Endodermal cell (in vitro differentiated cells): ENCODE data around the gene ZNF217. TPM values are rescaled to one million over a fixed set of nuclear protein-coding genes. Genes with fewer than 3 reads are reported as not detected.

Source experiments
- DNase-seq: peaks from one replicate; pipeline ENCODE4 v3.0.0-alpha.2; 2017
- H3K27ac ChIP-seq: 2 replicates; pipeline ENCODE4 v1.5.1; 2013; ENCODE audit warnings: mild to moderate bottlenecking, low read depth, low read length, moderate library complexity
- H3K27me3 ChIP-seq: 2 replicates; pipeline ENCODE4 v1.6.1; 2013; ENCODE audit warnings: mild to moderate bottlenecking, low read length, moderate library complexity; ENCODE audit not compliant: insufficient read depth, control insufficient read depth, poor library complexity, severe bottlenecking
- H3K36me3 ChIP-seq: 2 replicates; pipeline ENCODE4 v1.7.0; 2013; ENCODE audit warnings: mild to moderate bottlenecking, low read length, moderate library complexity; ENCODE audit not compliant: control insufficient read depth, insufficient read depth
- H3K4me1 ChIP-seq: one replicate; pipeline ENCODE4 v1.7.0; 2013; ENCODE audit warnings: low read length; ENCODE audit not compliant: control insufficient read depth, insufficient read depth
- H3K4me3 ChIP-seq: 2 replicates; pipeline ENCODE4 v1.5.1; 2013; ENCODE audit warnings: mild to moderate bottlenecking, low read length, moderate library complexity
- H3K9ac ChIP-seq: 2 replicates; pipeline ENCODE4 v1.6.1; 2013; ENCODE audit warnings: mild to moderate bottlenecking, low read length, moderate library complexity; ENCODE audit not compliant: poor library complexity, severe bottlenecking; ENCODE audit errors: extremely low read depth
- H3K9me3 ChIP-seq: 2 replicates; pipeline ENCODE4 v1.6.1; 2013; ENCODE audit warnings: mild to moderate bottlenecking, low read length, moderate library complexity; ENCODE audit not compliant: control insufficient read depth
- H3K27ac Mint-ChIP-seq: 2 replicates; pipeline ENCODE4 v1.8.0; 2020; ENCODE audit warnings: mixed read lengths
- H3K27me3 Mint-ChIP-seq: 2 replicates; pipeline ENCODE4 v1.8.0; 2021; ENCODE audit warnings: mild to moderate bottlenecking, mixed read lengths; ENCODE audit not compliant: insufficient read depth
- H3K36me3 Mint-ChIP-seq: 2 replicates; pipeline ENCODE4 v1.8.0; 2020; ENCODE audit warnings: low read depth, mixed read lengths
- H3K4me1 Mint-ChIP-seq: 2 replicates; pipeline ENCODE4 v1.8.0; 2020; ENCODE audit warnings: mixed read lengths
- H3K4me3 Mint-ChIP-seq: 2 replicates; pipeline ENCODE4 v1.8.0; 2020; ENCODE audit warnings: mild to moderate bottlenecking, moderate library complexity, mixed read lengths
- H3K9me3 Mint-ChIP-seq: 2 replicates; pipeline ENCODE4 v1.8.0; 2020; ENCODE audit warnings: mild to moderate bottlenecking, mixed read lengths
- CTCF ChIP-seq: fragments of 200-600 bp; sonication (generic); conservative IDR thresholded peaks from 2 replicates; pipeline ENCODE4 v1.5.0; 2021; ENCODE audit warnings: antibody characterized with exemption, mild to moderate bottlenecking
- WGBS, 2 experiments: methylation state at CpG; one replicate each; pipeline versions ENCODE4 v1.1.5 to v1.1.7; 2013; ENCODE audit warnings: missing lambda C conversion rate in 2 of 2, mixed read lengths in 1 of 2; ENCODE audit not compliant: insufficient coverage in 1 of 2, insufficient read length in 1 of 2; 5-methylcytosine and 5-hydroxymethylcytosine counted together
- total RNA-seq, 2 donors: library from RNA; stranded (reverse); fragmentation: NEBNext Ultra II Directional in 1 of 2; extraction: Animal tissue kit (Norgen Biotek cat#: 25700) in 1 of 2; gene quantifications; 2 replicates in 1 of 2; 3 replicates in 1 of 2; pipeline ENCODE4 v1.2.1, GENCODE V29; 2021

ZNF217 gene
- total RNA-seq, 2 donors from 2014 or later, result 100 to 123 TPM

DNA sequence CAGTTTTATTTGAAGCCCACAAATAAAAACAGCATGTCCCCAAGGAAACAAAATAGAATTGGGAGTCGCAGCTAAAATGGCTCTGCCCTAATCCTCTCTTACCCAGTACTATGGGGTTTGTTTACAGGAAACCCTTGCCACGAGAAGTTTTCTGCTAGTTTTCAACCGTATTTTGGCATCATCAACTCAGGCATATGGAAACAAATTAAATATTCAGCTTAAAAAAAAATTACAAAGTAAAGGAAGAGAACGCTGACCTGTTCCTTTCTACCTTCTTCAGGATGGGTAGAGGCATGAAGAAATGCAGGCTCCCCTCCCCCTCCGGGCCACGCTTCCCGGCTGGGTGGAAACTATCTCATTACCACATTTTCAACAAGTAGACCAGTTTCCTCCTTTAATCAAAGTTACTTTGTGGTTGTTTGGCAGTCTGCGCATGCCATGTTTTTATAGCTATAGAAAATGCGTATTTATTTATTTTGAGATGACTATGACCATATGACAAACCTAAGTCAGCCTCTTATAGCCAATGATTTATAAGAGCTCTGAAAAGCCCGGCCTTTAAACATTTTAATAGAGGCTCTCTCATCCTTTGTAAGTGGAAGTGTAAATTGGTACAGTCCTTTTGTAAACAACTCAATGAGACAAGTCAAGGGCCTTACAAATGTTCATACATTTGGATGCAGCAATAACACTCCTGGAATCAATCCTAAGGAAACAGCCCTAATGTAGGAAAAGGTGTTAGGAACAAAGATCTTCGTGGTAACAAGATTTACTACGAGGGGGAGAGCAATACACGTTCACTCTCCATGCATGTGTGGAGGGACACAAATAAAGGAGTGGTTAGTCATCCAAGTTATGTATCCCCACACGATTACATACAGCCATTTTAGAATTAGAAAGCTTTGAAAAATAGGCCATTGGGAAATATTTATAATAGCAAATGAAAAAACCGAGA is 16.1 kb upstream of the ZNF217 start:
- peak; percentile 83 for DNase-seq
- H3K9ac ChIP-seq, result no peak overlapping the region
- H3K9me3 ChIP-seq, result no peaks in the 10 kb centered on the region
- H3K4me3 ChIP-seq, result peak overlapping the region; percentile 36
- Mint-ChIP-seq H3K9me3 (no peaks in the 10 kb centered on the region), H3K4me3 (peak overlapping the region; percentile 54), H3K4me1 (peaks cover 40% of the 10 kb centered on the region), H3K36me3 (no peaks in the 10 kb centered on the region), H3K27ac (peak overlapping the region; percentile 91), H3K27me3 (no peaks in the 10 kb centered on the region)
- no peak for TF ChIP-seq CTCF
- no peaks in the 10 kb centered on the region for H3K36me3 ChIP-seq
- 26 to 46% methylated on average over 5 to 12 of the region's 15 CpGs for WGBS, 2 experiments
- H3K27ac ChIP-seq, result no peak overlapping the region
- peaks cover 6% of the 10 kb centered on the region for H3K4me1 ChIP-seq
- H3K27me3 ChIP-seq, result no peaks in the 10 kb centered on the region

GRCh38 chr20:53608456-53609452 is 15.1 kb upstream of the ZNF217 start:
- Mint-ChIP-seq H3K27me3 (no peaks in the 10 kb centered on the region), H3K36me3 (no peaks in the 10 kb centered on the region), H3K27ac (peak overlapping the region; percentile 91), H3K9me3 (no peaks in the 10 kb centered on the region), H3K4me3 (peak overlapping the region; percentile 54), H3K4me1 (peaks cover 39% of the 10 kb centered on the region)
- H3K27ac ChIP-seq, result no peak overlapping the region
- no peak for TF ChIP-seq CTCF
- H3K36me3 ChIP-seq, result no peaks in the 10 kb centered on the region
- no peak overlapping the region for H3K9ac ChIP-seq
- H3K4me1 ChIP-seq, result peaks cover 6% of the 10 kb centered on the region
- H3K27me3 ChIP-seq, result no peaks in the 10 kb centered on the region
- peak; percentile 71 for DNase-seq
- H3K9me3 ChIP-seq, result no peaks in the 10 kb centered on the region
- 88 to 94% methylated on average over 22 to 35 of the region's 35 CpGs for WGBS, 2 experiments
- peak overlapping the region; percentile 36 for H3K4me3 ChIP-seq

DNA sequence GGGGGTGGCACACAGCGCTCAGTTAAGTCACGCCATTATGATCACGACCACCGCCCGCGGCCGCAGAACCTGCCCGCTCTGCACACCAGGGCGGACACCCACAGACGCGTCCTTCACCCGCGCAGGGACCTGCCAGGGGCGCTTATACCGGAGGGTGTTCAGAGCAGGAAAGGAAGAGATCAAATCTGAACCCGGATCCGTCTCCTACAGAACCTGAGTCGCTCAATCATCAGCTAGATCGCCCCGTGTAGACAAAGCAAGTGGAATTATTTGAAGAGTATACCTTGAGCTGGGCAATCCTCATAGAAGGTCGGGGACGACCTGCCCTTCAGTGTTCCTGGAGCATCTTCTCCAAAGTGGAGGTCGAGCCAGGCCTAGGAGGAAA is 14.4 kb upstream of the ZNF217 start:
- no peak overlapping the region for H3K4me3 ChIP-seq
- no peaks in the 10 kb centered on the region for H3K27me3 ChIP-seq
- peaks cover 6% of the 10 kb centered on the region for H3K4me1 ChIP-seq
- Mint-ChIP-seq H3K9me3 (no peaks in the 10 kb centered on the region), H3K4me1 (peaks cover 32% of the 10 kb centered on the region), H3K4me3 (peak overlapping the region; percentile 54), H3K27ac (peak overlapping the region; percentile 91), H3K27me3 (no peaks in the 10 kb centered on the region), H3K36me3 (no peaks in the 10 kb centered on the region)
- no peak overlapping the region for H3K27ac ChIP-seq
- no peak for DNase-seq
- 92 to 98% methylated on average over 21 to 23 of the region's 23 CpGs for WGBS, 2 experiments
- H3K36me3 ChIP-seq, result no peaks in the 10 kb centered on the region
- TF ChIP-seq CTCF, result no peak
- H3K9ac ChIP-seq, result no peak overlapping the region
- H3K9me3 ChIP-seq, result no peaks in the 10 kb centered on the region
